MM.1S (cell line): Measurements from ENCODE around the gene RBM47.

Source experiments
- EZH2 ChIP-seq: fragments of 300-600 bp; sonication (generic); optimal IDR thresholded peaks from 2 replicates; pipeline ENCODE3; 2017; ENCODE audit warnings: low read depth, mild to moderate bottlenecking, antibody characterized with exemption, low read length, mixed read lengths
- TF ChIP-seq, protein P1 (sequence below): fragments of 300-600 bp; sonication (generic); IDR thresholded peaks from 2 replicates; pipeline ENCODE4 v1.5.1; 2016; ENCODE audit warnings: antibody characterized with exemption, low read length, mixed read lengths

DNA sequence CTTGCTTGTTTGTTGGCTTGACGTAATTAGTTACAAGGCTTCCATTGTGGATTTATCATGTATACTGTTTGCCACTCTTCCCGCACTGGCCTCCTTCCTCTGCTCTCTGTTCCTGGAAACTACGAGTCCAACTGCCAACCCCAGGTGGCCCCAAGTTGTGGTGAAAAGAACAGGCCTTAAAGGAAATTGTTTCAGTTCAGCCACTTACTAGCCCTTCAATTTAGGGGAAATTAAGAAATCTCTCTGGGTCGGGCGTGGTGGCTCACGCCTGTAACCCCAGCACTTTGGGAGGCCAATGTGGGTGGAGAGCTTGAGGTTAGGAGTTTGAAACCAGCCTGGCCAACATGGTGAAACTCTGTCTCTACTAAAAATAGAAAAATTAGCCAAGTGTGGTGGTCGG is 28.0 kb downstream of the RBM47 start:
- TF ChIP-seq, protein P1, sequence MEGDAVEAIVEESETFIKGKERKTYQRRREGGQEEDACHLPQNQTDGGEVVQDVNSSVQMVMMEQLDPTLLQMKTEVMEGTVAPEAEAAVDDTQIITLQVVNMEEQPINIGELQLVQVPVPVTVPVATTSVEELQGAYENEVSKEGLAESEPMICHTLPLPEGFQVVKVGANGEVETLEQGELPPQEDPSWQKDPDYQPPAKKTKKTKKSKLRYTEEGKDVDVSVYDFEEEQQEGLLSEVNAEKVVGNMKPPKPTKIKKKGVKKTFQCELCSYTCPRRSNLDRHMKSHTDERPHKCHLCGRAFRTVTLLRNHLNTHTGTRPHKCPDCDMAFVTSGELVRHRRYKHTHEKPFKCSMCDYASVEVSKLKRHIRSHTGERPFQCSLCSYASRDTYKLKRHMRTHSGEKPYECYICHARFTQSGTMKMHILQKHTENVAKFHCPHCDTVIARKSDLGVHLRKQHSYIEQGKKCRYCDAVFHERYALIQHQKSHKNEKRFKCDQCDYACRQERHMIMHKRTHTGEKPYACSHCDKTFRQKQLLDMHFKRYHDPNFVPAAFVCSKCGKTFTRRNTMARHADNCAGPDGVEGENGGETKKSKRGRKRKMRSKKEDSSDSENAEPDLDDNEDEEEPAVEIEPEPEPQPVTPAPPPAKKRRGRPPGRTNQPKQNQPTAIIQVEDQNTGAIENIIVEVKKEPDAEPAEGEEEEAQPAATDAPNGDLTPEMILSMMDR = no peak
- no peak for TF ChIP-seq EZH2
